Coronary artery (tissue), 2 donors: ENCODE results near the gene GAS7.

Source experiments
- DNase-seq: peaks from one replicate; pipeline ENCODE4 v3.0.0-alpha.2; 2017; ENCODE audit warnings: low spot score
- H3K27ac ChIP-seq, 2 donors: fragments of 200-600 bp; sonication (generic); one replicate each; pipeline ENCODE4 v1.5.1; 2016 to 2019
- H3K4me3 ChIP-seq: fragments of 200-600 bp; sonication (generic); 2 replicates; pipeline ENCODE4 v1.5.1; 2016; ENCODE audit warnings: mild to moderate bottlenecking, moderate library complexity
- CTCF ChIP-seq: fragments of 200-600 bp; sonication (generic); IDR thresholded peaks from one replicate; pipeline ENCODE4 v1.5.1; 2019; ENCODE audit warnings: antibody characterized with exemption

GAS7 gene

GRCh38 chr17:10151667-10152496, 46.5 kb downstream of the GAS7 start:
- no peak for DNase-seq
- no peak for TF ChIP-seq CTCF
- Histone ChIP-seq H3K4me3 (no peak overlapping the region), H3K27ac (peak overlapping the region in 1 of 2 donors; percentile 40)

- no peak for DNase-seq
- Histone ChIP-seq H3K4me3 (no peak overlapping the region), H3K27ac (no peak overlapping the region)
- no peak for TF ChIP-seq CTCF
Observed at GRCh38 chr17:10149573-10150399, 48.6 kb downstream of the GAS7 start.

GRCh38 chr17:10147761-10148415, 50.5 kb downstream of the GAS7 start:
- DNase-seq: no peak
- H3K27ac ChIP-seq: no peak overlapping the region

GRCh38 chr17:10147040-10147439, 51.4 kb downstream of the GAS7 start:
- H3K4me3 ChIP-seq: no peak overlapping the region
- no peak for DNase-seq
- TF ChIP-seq CTCF: no peak
- H3K27ac ChIP-seq: no peak overlapping the region

More at GRCh38 chr17:10147761-10148415, 50.5 kb downstream of the GAS7 start:
- TF ChIP-seq CTCF: no peak
- no peak overlapping the region for H3K4me3 ChIP-seq

GRCh38 chr17:10144982-10145381, 53.4 kb downstream of the GAS7 start:
- Histone ChIP-seq H3K27ac (no peak overlapping the region), H3K4me3 (no peak overlapping the region)
- no peak for TF ChIP-seq CTCF
- DNase-seq: no peak

- Histone ChIP-seq H3K27ac (no peak overlapping the region), H3K4me3 (no peak overlapping the region)
- DNase-seq: no peak
- no peak for TF ChIP-seq CTCF
Observed at GRCh38 chr17:10144456-10144855, 54.0 kb downstream of the GAS7 start.
